MM.1S (cell line): Measurements from ENCODE around the gene TSHZ3.

Experiments used
- CTCF ChIP-seq: fragments of 300-600 bp; sonication (generic); IDR thresholded peaks from 2 replicates; pipeline ENCODE4 v1.5.1; 2016; ENCODE audit warnings: antibody characterized with exemption, low read length, mixed read lengths
- EZH2 ChIP-seq: fragments of 300-600 bp; sonication (generic); optimal IDR thresholded peaks from 2 replicates; pipeline ENCODE3; 2017; ENCODE audit warnings: low read depth, mild to moderate bottlenecking, antibody characterized with exemption, low read length, mixed read lengths
- EZH2phosphoT487 ChIP-seq: fragments of 300-600 bp; sonication (generic); IDR thresholded peaks from 2 replicates; pipeline ENCODE4 v1.6.1; 2018; ENCODE audit warnings: antibody characterized with exemption, low read length

- TF ChIP-seq CTCF (no peak), EZH2 (no peak), EZH2phosphoT487 (no peak)
Observed at GRCh38 chr19:31329819-31330218, 19.4 kb downstream of the TSHZ3 start.
